ENCODE measurements around the gene CENPH.
A peak's percentile ranks its signal among the peaks of the same experiment; 100 is the strongest.

Gene CENPH

GRCh38 chr5:69237877-69238276, 48.5 kb downstream of the CENPH start:
- DNase-seq (ENCODE audit: low spot score), result no peak
- H3K27me3 ChIP-seq (ENCODE audit: insufficient read depth, poor library complexity, severe bottlenecking), result no peaks in the 10 kb centered on the region
- H3K4me1 ChIP-seq (ENCODE audit: insufficient read depth, poor library complexity, severe bottlenecking), result peaks cover 38% of the 10 kb centered on the region
- no peak for TF ChIP-seq CTCF (IDR thresholded peaks at IDR 0.05; ENCODE audit: poor library complexity, severe bottlenecking)
- peaks cover 57% of the 10 kb centered on the region for H3K36me3 ChIP-seq (ENCODE audit: low read depth)
- ATAC-seq (ENCODE audit: low read depth), result no peak
- peak overlapping the region; percentile 78 for H3K27ac ChIP-seq (ENCODE audit: poor library complexity, severe bottlenecking)
- H3K4me3 ChIP-seq (ENCODE audit: severe bottlenecking), result no peak overlapping the region
- H3K9me3 ChIP-seq (ENCODE audit: severe bottlenecking), result no peaks in the 10 kb centered on the region

DNA sequence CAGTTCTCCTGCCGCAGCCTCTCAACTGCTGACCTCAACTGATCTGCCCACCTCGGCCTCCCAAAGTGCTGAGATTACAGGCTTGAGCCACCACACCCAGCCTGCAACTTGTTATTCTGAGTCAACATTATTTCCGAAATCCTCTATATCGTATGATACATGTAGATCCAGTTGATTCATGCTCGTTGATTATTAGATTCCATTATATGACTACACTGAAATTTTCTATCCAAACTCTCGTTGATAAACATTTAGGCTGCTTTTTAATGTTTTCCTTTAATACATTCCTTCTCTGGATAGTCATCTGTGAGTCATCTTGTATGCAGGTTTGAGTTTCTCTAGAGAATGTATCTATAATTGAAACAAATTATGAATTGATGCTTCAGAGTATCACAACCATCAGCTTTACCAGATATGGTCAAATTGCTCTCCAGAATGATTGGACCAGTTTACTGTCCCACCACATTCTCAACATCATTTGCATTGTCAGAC, 49.4 kb downstream of the CENPH start:
- ATAC-seq (ENCODE audit: low read depth), result peak; percentile 73
- peaks cover 61% of the 10 kb centered on the region for H3K36me3 ChIP-seq (ENCODE audit: low read depth)
- H3K9me3 ChIP-seq (ENCODE audit: severe bottlenecking), result no peaks in the 10 kb centered on the region
- H3K4me3 ChIP-seq (ENCODE audit: severe bottlenecking), result no peak overlapping the region
- TF ChIP-seq CTCF (IDR thresholded peaks at IDR 0.05; ENCODE audit: poor library complexity, severe bottlenecking), result no peak
- DNase-seq (ENCODE audit: low spot score), result peak; percentile 70
- peaks cover 40% of the 10 kb centered on the region for H3K4me1 ChIP-seq (ENCODE audit: insufficient read depth, poor library complexity, severe bottlenecking)
- peak overlapping the region; percentile 78 for H3K27ac ChIP-seq (ENCODE audit: poor library complexity, severe bottlenecking)
- no peaks in the 10 kb centered on the region for H3K27me3 ChIP-seq (ENCODE audit: insufficient read depth, poor library complexity, severe bottlenecking)

DNA sequence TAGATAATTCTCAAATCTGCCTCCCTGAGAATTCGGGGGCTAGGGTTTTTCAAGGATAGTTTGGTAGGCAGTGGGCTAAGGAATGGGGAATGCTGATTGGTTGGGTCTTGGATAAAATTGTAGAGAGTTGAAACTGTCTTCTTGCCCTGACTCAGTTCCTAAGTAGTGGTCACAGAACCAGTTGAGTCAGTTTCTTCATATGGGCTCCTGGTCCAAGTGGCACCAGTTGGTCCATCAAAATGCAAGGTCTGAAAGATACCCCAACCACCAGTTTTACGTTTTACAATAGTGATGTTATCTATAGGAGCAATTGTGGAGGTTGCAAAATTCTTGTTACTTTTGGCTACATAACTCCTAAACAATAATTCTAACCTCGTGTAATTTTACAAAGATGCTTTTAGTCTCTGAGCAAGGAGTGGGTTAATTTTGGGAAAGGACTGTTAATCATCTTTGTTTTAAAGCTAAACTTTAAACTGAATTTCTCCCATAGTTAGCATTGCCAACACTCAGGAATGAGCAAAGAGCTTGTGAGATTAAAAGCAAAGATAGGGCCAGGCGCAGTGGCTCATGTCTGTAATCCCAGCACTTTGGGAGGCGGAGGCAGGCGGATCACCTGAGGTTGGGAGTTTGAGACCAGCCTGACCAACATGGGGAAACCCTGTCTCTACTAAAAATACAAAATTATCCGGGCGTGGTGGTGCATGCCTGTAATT, 53.0 kb downstream of the CENPH start:
- H3K4me3 ChIP-seq (ENCODE audit: severe bottlenecking), result no peak overlapping the region
- no peak overlapping the region for H3K27ac ChIP-seq (ENCODE audit: poor library complexity, severe bottlenecking)
- peaks cover 31% of the 10 kb centered on the region for H3K4me1 ChIP-seq (ENCODE audit: insufficient read depth, poor library complexity, severe bottlenecking)
- TF ChIP-seq CTCF (IDR thresholded peaks at IDR 0.05; ENCODE audit: poor library complexity, severe bottlenecking), result no peak
- no peaks in the 10 kb centered on the region for H3K9me3 ChIP-seq (ENCODE audit: severe bottlenecking)
- ATAC-seq (ENCODE audit: low read depth) (no peak), DNase-seq (ENCODE audit: low spot score) (no peak)
- H3K27me3 ChIP-seq (ENCODE audit: insufficient read depth, poor library complexity, severe bottlenecking), result no peaks in the 10 kb centered on the region
- H3K36me3 ChIP-seq (ENCODE audit: low read depth), result peaks cover 43% of the 10 kb centered on the region

GRCh38 chr5:69245031-69245430, 55.6 kb downstream of the CENPH start:
- Histone ChIP-seq H3K27ac (ENCODE audit: poor library complexity, severe bottlenecking) (no peak overlapping the region), H3K4me1 (ENCODE audit: insufficient read depth, poor library complexity, severe bottlenecking) (peaks cover 10% of the 10 kb centered on the region), H3K36me3 (ENCODE audit: low read depth) (peaks cover 30% of the 10 kb centered on the region), H3K27me3 (ENCODE audit: insufficient read depth, poor library complexity, severe bottlenecking) (no peaks in the 10 kb centered on the region), H3K4me3 (ENCODE audit: severe bottlenecking) (no peak overlapping the region), H3K9me3 (ENCODE audit: severe bottlenecking) (no peaks in the 10 kb centered on the region)
- no peak for TF ChIP-seq CTCF (IDR thresholded peaks at IDR 0.05; ENCODE audit: poor library complexity, severe bottlenecking)
- DNase-seq (ENCODE audit: low spot score) (no peak), ATAC-seq (ENCODE audit: low read depth) (no peak)

GRCh38 chr5:69248019-69248418, 58.6 kb downstream of the CENPH start:
- Histone ChIP-seq H3K27me3 (ENCODE audit: insufficient read depth, poor library complexity, severe bottlenecking) (no peaks in the 10 kb centered on the region), H3K27ac (ENCODE audit: poor library complexity, severe bottlenecking) (no peak overlapping the region), H3K36me3 (ENCODE audit: low read depth) (peaks cover 18% of the 10 kb centered on the region), H3K9me3 (ENCODE audit: severe bottlenecking) (no peaks in the 10 kb centered on the region), H3K4me1 (ENCODE audit: insufficient read depth, poor library complexity, severe bottlenecking) (no peaks in the 10 kb centered on the region), H3K4me3 (ENCODE audit: severe bottlenecking) (no peak overlapping the region)
- no peak for TF ChIP-seq CTCF (IDR thresholded peaks at IDR 0.05; ENCODE audit: poor library complexity, severe bottlenecking)
- DNase-seq (ENCODE audit: low spot score), result no peak
- ATAC-seq (ENCODE audit: low read depth), result no peak

Data from RWPE2 (cell line).